ENCODE data around the gene NATD1.
"Not testable (repeated sequence)": the region's sequence is repeated elsewhere in the genome, so short reads cannot be mapped to it uniquely, and the experiment has no call there.

The NATD1 gene

GRCh38 chr17:21196126-21196525 is 57.1 kb downstream of the NATD1 start:
- TF ChIP-seq CTCF (IDR thresholded peaks at IDR 0.05; ENCODE audit: low read depth, low read length, missing control alignments): no peak
- in situ Hi-C loops (cut with HindIII; ENCODE audit: low sequenced_read_pairs): no loop called here

GRCh38 chr17:21194703-21195102 is 58.5 kb downstream of the NATD1 start:
- peak; percentile 23 for DNase-seq (ENCODE audit: low read depth)
- in situ Hi-C loops (cut with HindIII; ENCODE audit: low sequenced_read_pairs): no loop called here
- TF ChIP-seq CTCF (IDR thresholded peaks at IDR 0.05; ENCODE audit: low read depth, low read length, missing control alignments): no peak
- no peak overlapping the region for H3K4me3 ChIP-seq (ENCODE audit: low read depth, low read length)

More at GRCh38 chr17:21196126-21196525, 57.1 kb downstream of the NATD1 start:
- no peak for DNase-seq (ENCODE audit: low read depth)
- no peak overlapping the region for H3K4me3 ChIP-seq (ENCODE audit: low read depth, low read length)

- TF ChIP-seq CTCF (IDR thresholded peaks at IDR 0.05; ENCODE audit: low read depth, low read length, missing control alignments): no peak
- no peak for DNase-seq (ENCODE audit: low read depth)
- no peak overlapping the region for H3K4me3 ChIP-seq (ENCODE audit: low read depth, low read length)
- in situ Hi-C loops (cut with HindIII; ENCODE audit: low sequenced_read_pairs): no loop called here
Measured at GRCh38 chr17:21194226-21194625, 59.0 kb downstream of the NATD1 start.

- in situ Hi-C loops (cut with HindIII; ENCODE audit: low sequenced_read_pairs): no loop called here
Measured at GRCh38 chr17:21193031-21193430, 60.2 kb downstream of the NATD1 start.

GRCh38 chr17:21192414-21192813 is 60.8 kb downstream of the NATD1 start:
- DNase-seq (ENCODE audit: low read depth); H3K4me3 ChIP-seq (ENCODE audit: low read depth, low read length); in situ Hi-C loops (cut with HindIII; ENCODE audit: low sequenced_read_pairs): not testable (repeated sequence)

More at GRCh38 chr17:21193031-21193430, 60.2 kb downstream of the NATD1 start:
- DNase-seq (ENCODE audit: low read depth): no peak
- TF ChIP-seq CTCF (IDR thresholded peaks at IDR 0.05; ENCODE audit: low read depth, low read length, missing control alignments): no peak
- H3K4me3 ChIP-seq (ENCODE audit: low read depth, low read length): no peak overlapping the region

- no peak for DNase-seq (ENCODE audit: low read depth)
- in situ Hi-C loops (cut with HindIII; ENCODE audit: low sequenced_read_pairs): no loop called here
- no peak for TF ChIP-seq CTCF (IDR thresholded peaks at IDR 0.05; ENCODE audit: low read depth, low read length, missing control alignments)
- H3K4me3 ChIP-seq (ENCODE audit: low read depth, low read length): no peak overlapping the region
Measured at GRCh38 chr17:21191698-21192097, 61.5 kb downstream of the NATD1 start.

- no peak for TF ChIP-seq CTCF (IDR thresholded peaks at IDR 0.05; ENCODE audit: low read depth, low read length, missing control alignments)
- DNase-seq (ENCODE audit: low read depth): no peak
- H3K4me3 ChIP-seq (ENCODE audit: low read depth, low read length): no peak overlapping the region
- in situ Hi-C loops (cut with HindIII; ENCODE audit: low sequenced_read_pairs): no loop called here
Measured at GRCh38 chr17:21190078-21190477, 63.1 kb downstream of the NATD1 start.
